ENCODE results near the gene PKIB. TPM values are rescaled to one million over a fixed set of nuclear protein-coding genes. Genes with fewer than 3 reads are reported as not detected.

PKIB gene
- total RNA-seq, 1 donor from 2014 or later, result 74.6 TPM

DNA sequence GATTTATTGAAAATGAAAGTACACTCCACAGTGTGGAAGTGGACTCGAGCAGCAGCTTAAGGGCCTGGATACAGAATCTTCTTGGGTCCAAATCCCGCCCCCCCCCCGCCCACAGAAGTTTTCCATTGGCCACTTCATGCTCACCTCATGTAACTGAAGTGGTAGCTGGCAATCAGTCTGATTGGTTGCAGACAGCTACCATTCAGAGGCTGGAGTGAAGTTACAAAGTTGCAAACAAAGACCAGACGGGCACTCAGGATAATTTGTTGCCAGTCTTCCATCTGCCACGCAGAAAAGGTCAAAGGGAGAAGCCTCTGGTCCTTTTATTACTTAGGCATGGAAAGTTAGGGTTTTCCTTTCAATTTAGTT, 143.5 kb downstream of the PKIB start:
- H3K4me3 ChIP-seq (ENCODE audit: insufficient read depth, low read depth, low read length), result no peak overlapping the region
- H3K4me1 ChIP-seq (ENCODE audit: insufficient read depth, low read length), result no peaks in the 10 kb centered on the region
- H3K27ac ChIP-seq (ENCODE audit: low read depth, low read length), result no peak overlapping the region
- no peaks in the 10 kb centered on the region for H3K36me3 ChIP-seq (ENCODE audit: insufficient read depth, low read length)
- no peak for FAIRE-seq
- Mint-ChIP-seq H3K36me3 (ENCODE audit: low read depth, unreplicated experiment) (no peaks in the 10 kb centered on the region), H3K9me3 (ENCODE audit: unreplicated experiment) (no peaks in the 10 kb centered on the region), H3K27ac (ENCODE audit: unreplicated experiment) (no peak overlapping the region), H3K4me3 (ENCODE audit: unreplicated experiment) (no peak overlapping the region), H3K4me1 (ENCODE audit: low read depth, unreplicated experiment) (no peaks in the 10 kb centered on the region), H3K27me3 (ENCODE audit: low read depth, unreplicated experiment) (no peaks in the 10 kb centered on the region)
- H4K20me1 ChIP-seq (ENCODE audit: insufficient read depth, low read length), result no peaks in the 10 kb centered on the region
- H3K27me3 ChIP-seq (ENCODE audit: insufficient read depth, low read length), result no peaks in the 10 kb centered on the region
- TF ChIP-seq, protein P1, sequence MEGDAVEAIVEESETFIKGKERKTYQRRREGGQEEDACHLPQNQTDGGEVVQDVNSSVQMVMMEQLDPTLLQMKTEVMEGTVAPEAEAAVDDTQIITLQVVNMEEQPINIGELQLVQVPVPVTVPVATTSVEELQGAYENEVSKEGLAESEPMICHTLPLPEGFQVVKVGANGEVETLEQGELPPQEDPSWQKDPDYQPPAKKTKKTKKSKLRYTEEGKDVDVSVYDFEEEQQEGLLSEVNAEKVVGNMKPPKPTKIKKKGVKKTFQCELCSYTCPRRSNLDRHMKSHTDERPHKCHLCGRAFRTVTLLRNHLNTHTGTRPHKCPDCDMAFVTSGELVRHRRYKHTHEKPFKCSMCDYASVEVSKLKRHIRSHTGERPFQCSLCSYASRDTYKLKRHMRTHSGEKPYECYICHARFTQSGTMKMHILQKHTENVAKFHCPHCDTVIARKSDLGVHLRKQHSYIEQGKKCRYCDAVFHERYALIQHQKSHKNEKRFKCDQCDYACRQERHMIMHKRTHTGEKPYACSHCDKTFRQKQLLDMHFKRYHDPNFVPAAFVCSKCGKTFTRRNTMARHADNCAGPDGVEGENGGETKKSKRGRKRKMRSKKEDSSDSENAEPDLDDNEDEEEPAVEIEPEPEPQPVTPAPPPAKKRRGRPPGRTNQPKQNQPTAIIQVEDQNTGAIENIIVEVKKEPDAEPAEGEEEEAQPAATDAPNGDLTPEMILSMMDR (IDR thresholded peaks at IDR 0.05; ENCODE audit: insufficient read depth, low read depth, low read length), result no peak
- TF ChIP-seq EZH2 (IDR thresholded peaks at IDR 0.05; ENCODE audit: insufficient read depth, low read length), result no peak
- DNase-seq (ENCODE audit: low read depth), result peak; percentile 47
- H3K9me3 ChIP-seq (ENCODE audit: insufficient read depth, low read depth, low read length), result no peaks in the 10 kb centered on the region
- H2AFZ ChIP-seq (ENCODE audit: low read depth, low read length), result no peak overlapping the region
- peak overlapping the region; percentile 46 for H3K4me2 ChIP-seq (ENCODE audit: low read length)
- no peaks in the 10 kb centered on the region for H3K79me2 ChIP-seq (ENCODE audit: insufficient read depth, low read length)
- no peak overlapping the region for H3K9ac ChIP-seq (ENCODE audit: low read length)

DNA sequence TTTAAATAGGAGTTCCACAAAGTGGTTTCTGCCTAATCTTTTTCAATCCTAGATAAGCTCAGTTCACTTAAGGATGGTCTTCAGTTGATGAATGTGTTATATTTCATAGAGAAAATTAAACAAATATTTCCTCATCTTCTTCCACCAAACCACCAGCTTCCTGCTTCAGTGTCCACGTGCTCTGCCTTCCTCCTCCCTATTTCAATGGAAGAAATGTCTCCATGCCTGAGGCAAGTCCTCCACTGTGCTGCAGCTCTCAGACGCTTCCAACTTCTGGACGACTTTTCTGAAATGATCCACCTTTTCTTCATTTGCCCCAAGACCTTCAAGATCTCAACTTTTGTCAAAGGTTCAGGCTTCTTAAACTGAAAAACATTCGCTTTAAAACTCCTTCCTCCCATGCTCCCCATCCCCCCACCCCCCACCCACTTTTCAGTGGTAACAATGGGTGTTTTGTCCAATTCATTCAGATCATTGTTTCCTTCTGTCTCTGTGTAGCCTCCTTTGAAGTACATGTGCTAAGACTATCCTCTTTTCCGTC, 144.1 kb downstream of the PKIB start:
- no peaks in the 10 kb centered on the region for H3K79me2 ChIP-seq (ENCODE audit: insufficient read depth, low read length)
- H3K4me1 ChIP-seq (ENCODE audit: insufficient read depth, low read length), result no peaks in the 10 kb centered on the region
- FAIRE-seq, result no peak

DNA sequence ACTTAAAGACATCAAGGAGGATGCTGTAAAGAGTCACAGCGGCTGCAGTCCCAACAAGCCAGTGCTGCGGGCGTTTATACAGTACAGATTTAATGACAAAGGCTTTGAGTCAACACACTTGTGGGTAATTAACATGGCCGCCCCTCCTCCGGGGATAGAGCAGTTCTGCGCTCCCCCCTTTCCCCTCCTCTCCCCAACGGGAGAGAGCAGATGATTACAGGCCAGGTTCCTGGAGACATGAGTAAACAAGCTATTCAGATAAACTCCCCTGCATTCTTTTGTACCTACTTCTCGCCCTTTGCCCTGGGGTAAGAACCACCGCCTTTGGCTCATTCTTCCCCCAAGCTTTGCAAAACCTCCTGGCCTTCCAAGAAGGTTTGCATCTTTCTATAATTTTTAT, 145.7 kb downstream of the PKIB start:
- Histone ChIP-seq H3K9ac (ENCODE audit: low read length) (no peak overlapping the region), H3K4me2 (ENCODE audit: low read length) (no peak overlapping the region), H2AFZ (ENCODE audit: low read depth, low read length) (no peak overlapping the region), H3K4me3 (ENCODE audit: insufficient read depth, low read depth, low read length) (no peak overlapping the region), H4K20me1 (ENCODE audit: insufficient read depth, low read length) (no peaks in the 10 kb centered on the region), H3K9me3 (ENCODE audit: insufficient read depth, low read depth, low read length) (no peaks in the 10 kb centered on the region), H3K36me3 (ENCODE audit: insufficient read depth, low read length) (no peaks in the 10 kb centered on the region), H3K79me2 (ENCODE audit: insufficient read depth, low read length) (no peaks in the 10 kb centered on the region), H3K4me1 (ENCODE audit: insufficient read depth, low read length) (no peaks in the 10 kb centered on the region), H3K27me3 (ENCODE audit: insufficient read depth, low read length) (no peaks in the 10 kb centered on the region), H3K27ac (ENCODE audit: low read depth, low read length) (no peak overlapping the region)
- Mint-ChIP-seq H3K27me3 (ENCODE audit: low read depth, unreplicated experiment) (no peaks in the 10 kb centered on the region), H3K36me3 (ENCODE audit: low read depth, unreplicated experiment) (no peaks in the 10 kb centered on the region), H3K4me1 (ENCODE audit: low read depth, unreplicated experiment) (no peaks in the 10 kb centered on the region), H3K4me3 (ENCODE audit: unreplicated experiment) (no peak overlapping the region), H3K9me3 (ENCODE audit: unreplicated experiment) (no peaks in the 10 kb centered on the region), H3K27ac (ENCODE audit: unreplicated experiment) (no peak overlapping the region)
- TF ChIP-seq EZH2 (IDR thresholded peaks at IDR 0.05; ENCODE audit: insufficient read depth, low read length), result no peak
- TF ChIP-seq, protein P1 (IDR thresholded peaks at IDR 0.05; ENCODE audit: insufficient read depth, low read depth, low read length), result no peak
- DNase-seq (ENCODE audit: low read depth) (no peak), FAIRE-seq (no peak)

More for the DNA sequence above, 144.1 kb downstream of the PKIB start:
- no peak for DNase-seq (ENCODE audit: low read depth)
- H3K27ac ChIP-seq (ENCODE audit: low read depth, low read length), result no peak overlapping the region
- Mint-ChIP-seq H3K36me3 (ENCODE audit: low read depth, unreplicated experiment) (no peaks in the 10 kb centered on the region), H3K9me3 (ENCODE audit: unreplicated experiment) (no peaks in the 10 kb centered on the region), H3K4me1 (ENCODE audit: low read depth, unreplicated experiment) (no peaks in the 10 kb centered on the region), H3K27me3 (ENCODE audit: low read depth, unreplicated experiment) (no peaks in the 10 kb centered on the region), H3K4me3 (ENCODE audit: unreplicated experiment) (no peak overlapping the region), H3K27ac (ENCODE audit: unreplicated experiment) (no peak overlapping the region)
- no peaks in the 10 kb centered on the region for H4K20me1 ChIP-seq (ENCODE audit: insufficient read depth, low read length)
- no peaks in the 10 kb centered on the region for H3K36me3 ChIP-seq (ENCODE audit: insufficient read depth, low read length)
- no peak overlapping the region for H3K4me3 ChIP-seq (ENCODE audit: insufficient read depth, low read depth, low read length)
- TF ChIP-seq, protein P1 (IDR thresholded peaks at IDR 0.05; ENCODE audit: insufficient read depth, low read depth, low read length), result no peak
- TF ChIP-seq EZH2 (IDR thresholded peaks at IDR 0.05; ENCODE audit: insufficient read depth, low read length), result no peak
- H3K4me2 ChIP-seq (ENCODE audit: low read length), result no peak overlapping the region
- H3K27me3 ChIP-seq (ENCODE audit: insufficient read depth, low read length), result no peaks in the 10 kb centered on the region
- H3K9ac ChIP-seq (ENCODE audit: low read length), result no peak overlapping the region
- H3K9me3 ChIP-seq (ENCODE audit: insufficient read depth, low read depth, low read length), result no peaks in the 10 kb centered on the region
- no peak overlapping the region for H2AFZ ChIP-seq (ENCODE audit: low read depth, low read length)

Data from astrocyte (in vitro differentiated cells and primary cell).